Iris pigment epithelial cell (primary cell): ENCODE measurements around the gene DTNA.
"Not testable (repeated sequence)": the region's sequence is repeated elsewhere in the genome, so short reads cannot be mapped to it uniquely, and the experiment has no call there.

ENCODE experiments used
- DNase-seq: peaks from one replicate; pipeline ENCODE4 v3.0.0-alpha.2; 2011; ENCODE audit warnings: low read depth

DTNA gene

DNA sequence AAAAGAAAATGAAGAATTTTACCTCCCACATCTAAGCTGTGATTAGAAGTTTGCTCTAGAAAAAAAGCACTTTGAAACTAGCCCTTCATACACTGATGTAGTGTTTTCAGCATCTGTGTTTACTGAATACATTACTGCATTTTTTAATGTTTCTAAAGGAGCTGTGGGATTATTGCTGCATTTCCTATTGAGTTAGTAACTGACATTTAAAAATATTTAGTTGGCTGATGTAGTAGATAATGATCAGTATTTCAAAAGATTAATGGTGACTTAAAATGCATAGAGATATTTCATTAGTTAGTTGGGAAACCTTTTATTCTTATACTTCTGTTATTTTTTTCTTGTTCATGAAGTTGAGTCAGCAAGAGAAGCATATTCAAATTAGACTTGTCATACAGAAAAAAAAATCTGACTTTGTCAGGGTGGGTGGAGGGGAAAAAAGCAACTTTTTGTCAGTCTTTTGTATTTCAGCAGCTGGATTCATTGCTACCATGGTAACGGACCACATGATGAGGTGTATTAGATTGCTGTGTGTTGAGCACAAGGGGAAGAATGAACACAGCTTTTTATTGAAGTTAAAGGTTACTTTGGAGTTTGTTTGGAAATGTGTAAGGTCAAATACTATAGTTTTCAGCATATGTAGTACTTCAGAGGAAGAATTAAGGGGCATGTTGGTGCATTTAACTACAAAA is at the start of gene DTNA:
TSS of gene DTNA (plus strand) at position 549 of the 692 bp plus-strand sequence. CDS start 45,679 bp downstream, outside the sequence.
- DNase-seq, result peak; percentile 96

DNA sequence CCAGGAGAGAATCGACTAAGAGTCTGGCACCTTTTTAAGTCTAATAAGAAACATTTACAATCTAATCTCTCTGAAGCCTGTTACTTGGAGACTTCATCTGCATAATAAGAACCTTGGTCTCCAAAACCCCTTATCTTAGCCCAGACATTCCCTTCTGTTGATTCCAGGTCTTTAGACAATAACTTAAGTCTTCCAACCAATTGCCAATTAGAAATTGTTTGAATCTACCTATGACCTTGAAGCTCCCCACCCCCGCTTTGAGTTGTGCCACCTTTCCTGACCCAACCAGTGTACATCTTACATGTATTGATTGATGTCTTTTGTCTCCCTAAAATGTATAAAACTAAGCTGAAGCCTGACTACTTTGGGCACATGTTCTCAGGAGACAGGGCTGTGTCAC is 49.5 kb upstream of the DTNA start:
- DNase-seq, result no peak

DNA sequence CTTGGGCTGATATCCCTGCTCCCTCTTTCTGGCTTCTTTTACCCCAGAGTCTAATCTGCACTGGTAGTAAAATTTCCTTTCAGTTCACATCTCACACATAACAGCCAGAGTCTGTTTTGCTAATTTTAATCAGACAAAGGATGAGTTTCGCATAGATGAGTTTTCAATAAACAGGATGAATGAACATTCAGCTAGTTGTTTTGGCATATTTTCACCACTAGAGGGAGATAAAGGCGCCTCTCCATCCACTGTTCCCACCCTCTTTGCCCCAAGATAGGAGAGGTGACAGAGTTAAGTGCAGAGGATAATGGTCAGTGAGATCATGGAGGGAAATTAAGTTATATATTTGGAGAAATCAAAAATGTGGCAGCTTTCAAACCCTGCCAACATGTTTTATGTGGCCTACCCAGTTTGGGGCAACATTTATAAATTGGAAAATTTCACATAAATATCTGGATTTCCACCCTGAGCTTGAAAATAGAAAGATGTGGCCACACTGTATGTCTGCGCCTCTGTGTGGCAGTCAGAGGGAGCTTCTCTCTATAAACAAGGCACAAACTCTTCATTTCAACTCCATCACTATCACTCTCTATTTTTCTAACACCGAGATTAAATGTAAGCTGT is 48.5 kb upstream of the DTNA start:
- DNase-seq, result peak; percentile 36

DNA sequence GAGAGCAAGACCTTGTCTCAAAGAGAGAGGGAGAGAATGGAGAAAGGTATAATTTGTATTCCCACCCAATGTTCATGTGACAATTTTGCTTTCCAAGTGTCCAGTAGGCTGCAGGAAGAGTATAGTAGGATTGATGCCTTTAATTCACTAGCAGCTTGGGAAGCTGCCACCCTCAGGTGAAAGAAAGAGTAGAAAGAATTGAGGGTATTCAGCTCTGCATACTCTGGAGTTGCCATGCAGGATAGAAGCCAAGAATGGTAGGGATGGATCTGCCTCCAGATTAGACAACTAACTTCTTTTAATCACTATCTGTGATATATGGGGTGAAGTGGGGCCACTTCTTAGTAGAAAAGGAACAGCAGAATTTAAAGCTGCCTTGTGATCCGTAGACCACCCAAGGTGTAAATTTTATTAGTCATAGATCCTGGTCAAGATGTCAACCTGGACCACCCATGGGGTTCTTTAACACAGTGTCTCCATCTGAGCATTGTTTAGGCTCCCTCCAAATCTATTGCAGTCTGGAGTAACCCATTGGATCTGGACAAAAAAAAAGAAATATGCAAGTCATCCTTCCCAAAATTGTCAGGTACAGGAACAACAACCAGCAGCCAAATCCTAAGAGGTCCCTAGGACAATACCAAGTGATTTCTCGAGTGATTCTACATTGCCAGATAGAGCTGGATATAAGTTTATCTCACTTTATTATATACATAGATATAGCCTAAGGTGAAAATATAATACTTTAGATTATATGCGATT is 33.1 kb upstream of the DTNA start:
- no peak for DNase-seq

DNA sequence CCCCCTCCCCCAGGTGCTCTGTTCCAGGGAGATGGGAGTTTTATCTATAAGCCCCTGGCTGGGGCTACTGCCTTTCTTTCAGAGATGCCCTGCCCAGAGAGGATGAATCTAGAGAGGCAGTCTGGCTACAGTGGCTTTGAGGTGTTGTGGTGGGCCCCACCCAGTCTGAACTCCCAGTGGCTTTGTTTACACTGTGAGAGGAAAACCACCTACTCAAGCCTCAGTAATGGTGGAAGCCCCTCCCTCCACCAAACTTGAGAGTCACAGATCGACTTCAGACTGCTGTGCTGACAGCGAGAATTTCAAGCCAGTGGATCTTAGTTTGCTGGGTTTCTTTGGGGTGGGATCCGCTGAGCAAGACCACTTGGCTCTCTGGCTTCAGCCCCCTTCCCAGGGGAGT is 20.3 kb upstream of the DTNA start:
- not testable (repeated sequence) for DNase-seq

DNA sequence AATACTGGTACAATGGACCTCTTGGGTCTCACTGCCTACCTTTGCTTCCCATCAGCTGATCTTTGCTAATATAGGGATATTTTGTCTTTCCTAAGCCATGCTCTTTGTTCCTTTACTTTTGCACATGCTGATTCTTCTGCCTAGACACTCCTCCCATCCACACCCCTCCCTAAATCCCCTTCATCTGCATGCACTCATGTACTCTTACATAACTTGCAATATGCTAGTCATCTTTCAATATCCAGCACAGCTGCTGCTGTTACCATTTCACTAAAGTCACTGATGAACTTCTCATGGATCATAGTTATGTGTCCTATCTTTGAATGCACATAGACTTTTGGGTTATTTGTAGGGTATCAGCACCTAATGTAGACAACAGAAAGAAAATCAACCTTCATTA is 18.5 kb upstream of the DTNA start:
- no peak for DNase-seq

DNA sequence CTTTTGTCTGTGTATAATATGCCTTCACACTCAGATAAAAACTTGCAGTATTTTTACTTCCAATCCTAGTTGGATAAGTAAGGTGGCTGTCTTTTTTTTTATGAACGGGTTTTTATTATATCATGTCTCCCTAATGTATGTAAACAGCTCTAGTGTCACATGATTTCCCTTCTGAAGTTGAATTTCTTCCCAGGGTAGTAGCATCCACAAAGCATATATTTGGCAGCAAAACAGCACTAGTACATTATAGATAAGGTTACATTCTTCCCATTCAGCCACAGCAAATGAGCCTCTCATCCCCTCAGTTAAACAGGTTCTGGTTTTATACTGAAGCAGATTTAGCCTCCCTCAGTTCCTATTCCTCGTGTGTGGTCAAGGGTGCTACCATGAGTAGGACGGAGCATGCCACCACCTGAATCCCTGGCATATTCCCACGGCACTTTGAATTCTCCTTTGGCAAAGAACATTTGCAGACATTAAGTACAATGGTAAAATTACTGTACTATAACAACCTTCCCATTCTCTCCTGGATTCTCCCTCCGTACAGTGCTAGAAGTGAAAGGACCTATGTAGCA is 15.4 kb upstream of the DTNA start:
- DNase-seq, result peak; percentile 6

DNA sequence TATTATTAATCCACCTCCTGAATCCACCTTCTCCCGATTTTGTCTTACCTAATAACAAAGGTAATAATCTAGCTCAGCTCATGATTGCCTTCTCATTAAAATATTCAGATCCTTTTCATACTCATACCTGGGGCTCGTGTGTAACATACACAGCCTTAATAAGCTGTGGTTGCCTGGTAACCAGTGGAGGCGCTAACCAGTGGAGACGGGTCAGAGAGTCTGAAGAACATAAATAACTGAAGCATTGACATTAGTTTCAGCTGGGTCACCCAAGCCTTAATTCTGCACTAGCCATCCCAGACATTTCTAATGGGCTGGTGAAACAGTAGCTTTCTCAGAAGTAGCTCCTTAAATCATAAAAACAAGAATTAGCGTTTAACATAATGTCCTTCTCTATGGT is 14.8 kb upstream of the DTNA start:
- DNase-seq, result no peak

DNA sequence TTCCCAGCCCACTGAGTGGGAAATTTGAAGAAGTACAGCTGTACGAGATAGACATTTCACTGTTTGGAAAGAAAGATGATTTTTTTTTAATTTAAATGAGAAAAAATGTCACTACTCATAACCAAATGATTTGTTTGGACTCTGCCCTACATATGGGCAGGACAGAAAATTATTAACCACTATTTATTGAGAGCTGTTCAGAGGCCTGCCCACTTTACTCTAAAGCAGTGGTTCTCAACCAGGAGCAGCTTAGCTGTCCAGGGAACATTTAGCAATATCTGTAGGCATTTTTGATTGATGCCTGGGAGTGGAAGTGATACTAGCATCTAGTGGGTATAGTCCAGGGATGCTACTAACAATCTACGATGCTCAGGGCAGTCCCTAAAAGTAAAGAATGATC is 13.4 kb upstream of the DTNA start:
- DNase-seq, result no peak

DNA sequence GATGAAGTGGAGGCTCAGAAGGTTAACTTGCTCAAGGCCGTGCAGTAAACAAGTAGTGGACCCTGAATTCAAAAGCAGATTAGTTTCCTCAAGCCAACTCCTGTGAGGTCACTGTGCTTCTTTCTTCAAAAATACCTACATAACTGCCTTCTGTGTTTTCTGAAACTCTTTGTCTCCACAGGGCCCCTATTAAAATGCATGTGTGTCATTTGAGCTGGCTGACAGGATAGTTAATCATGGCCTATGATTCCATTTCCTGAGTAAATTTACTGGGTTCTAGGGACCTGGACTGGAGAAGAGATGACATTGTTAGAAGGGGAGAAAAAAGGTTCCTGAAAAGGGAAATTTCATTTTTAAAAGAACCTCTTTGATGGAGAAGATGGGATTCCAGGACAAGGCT is 12.9 kb upstream of the DTNA start:
- no peak for DNase-seq

DNA sequence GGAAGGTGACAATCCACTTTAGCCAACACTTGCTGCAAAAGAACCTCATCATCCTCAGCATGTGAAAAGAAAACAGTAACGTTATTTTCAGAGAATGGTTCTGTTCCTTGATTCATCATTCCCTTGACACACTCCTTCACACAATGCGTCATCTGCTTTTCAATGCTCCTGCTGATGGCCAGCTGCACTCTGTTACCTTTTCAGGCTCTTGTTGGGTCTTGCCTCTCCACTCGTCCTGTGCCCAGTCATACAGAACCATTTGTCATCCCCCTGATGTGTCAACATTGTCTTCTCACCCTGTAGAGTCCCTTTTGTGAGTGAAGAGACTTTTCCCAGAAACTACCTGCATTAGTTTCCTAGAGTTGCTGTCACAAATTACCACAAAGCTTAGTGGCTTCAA is 12.2 kb upstream of the DTNA start:
- no peak for DNase-seq

DNA sequence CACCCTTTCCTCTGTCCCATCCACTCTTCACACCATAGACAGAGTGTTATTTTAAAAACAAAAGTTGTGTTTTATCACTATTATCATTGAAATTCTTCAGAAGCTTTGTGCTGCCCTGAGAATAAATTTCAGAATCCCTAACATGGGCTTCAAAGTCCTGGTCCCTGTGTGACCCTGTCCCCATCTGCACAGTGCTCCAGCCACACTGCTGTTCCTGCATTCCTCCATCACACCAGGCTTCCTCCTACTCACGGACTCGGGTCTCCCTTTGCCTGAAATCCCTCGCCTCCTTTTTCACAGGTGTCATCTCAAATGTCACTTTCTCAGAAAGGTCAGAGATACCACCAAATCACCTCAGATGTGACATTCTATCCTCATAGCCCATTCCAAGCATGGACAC is 8.2 kb upstream of the DTNA start:
- no peak for DNase-seq

DNA sequence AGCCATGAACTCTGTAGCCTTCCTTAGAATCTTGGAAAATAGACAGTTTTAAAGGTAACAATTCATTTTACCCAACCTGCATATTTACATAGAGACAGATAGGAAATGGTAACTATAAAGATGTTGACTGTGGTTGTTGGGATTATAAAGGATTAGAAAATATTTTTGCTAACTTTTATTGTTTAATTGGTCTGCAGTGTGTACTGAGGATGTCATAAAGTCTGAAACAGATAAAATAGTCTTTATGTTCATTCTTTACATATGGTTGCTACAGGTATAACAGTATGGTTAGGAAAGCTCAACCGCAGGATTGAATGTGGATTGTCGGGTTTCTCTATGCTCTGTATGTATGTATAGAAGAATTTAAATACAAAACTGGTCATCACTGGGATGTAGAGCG is 7.3 kb upstream of the DTNA start:
- DNase-seq, result no peak

DNA sequence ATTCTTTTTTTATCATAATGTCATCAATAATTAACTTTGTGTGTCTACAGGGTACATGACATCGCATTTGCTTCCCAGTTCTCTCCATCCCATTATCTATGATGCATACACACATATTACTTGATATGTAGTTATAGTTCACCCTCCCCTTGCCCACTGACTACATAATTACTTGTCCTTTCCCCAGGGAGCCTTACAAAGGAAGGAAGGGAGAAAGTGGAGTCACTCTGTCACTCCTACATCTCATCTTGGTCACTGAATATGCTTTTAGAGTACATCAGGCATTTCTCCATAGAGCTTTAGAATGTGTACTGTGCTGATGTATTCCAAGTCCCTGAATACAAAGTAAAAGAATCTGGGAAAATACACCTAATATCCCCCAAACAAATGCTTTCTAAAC is 6.0 kb upstream of the DTNA start:
- DNase-seq, result no peak

DNA sequence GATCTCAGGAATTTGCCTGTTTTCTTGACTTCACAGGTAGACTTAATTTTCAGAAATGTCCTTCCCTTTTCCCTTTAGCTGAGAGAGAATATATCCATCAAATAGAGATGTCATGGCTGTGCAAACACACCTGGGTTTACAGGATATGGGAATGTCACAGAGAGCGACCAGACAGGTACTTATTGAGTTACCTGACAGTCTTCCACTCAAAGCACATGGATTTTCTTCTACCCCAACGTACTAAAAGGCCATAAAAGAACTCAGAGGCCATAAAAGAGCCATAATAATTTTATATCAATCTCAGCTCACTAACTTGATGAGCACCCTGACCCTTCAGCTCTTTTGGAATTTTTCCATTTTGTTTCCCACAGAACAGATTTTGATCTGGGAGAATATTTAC is 5.3 kb upstream of the DTNA start:
- DNase-seq, result no peak

DNA sequence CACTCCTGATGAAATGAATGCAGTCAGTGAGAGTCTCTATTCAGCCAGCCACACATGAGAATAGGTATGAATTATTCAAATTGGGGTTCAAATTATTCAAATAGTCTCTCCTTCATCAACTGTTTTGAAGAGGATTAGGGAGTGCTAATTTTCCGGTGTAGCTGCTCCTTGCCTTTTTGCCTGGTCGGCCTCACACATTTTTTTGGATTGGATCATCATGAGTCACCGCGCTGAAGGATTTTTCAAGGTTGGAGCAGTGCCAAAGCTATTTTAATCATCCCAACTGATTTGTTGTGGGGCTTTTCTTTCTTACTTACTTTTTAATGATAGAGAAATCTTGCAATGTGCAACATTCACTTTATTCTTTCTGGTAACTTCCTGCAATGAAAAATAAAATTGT is 2.4 kb upstream of the DTNA start:
- DNase-seq, result peak; percentile 91

DNA sequence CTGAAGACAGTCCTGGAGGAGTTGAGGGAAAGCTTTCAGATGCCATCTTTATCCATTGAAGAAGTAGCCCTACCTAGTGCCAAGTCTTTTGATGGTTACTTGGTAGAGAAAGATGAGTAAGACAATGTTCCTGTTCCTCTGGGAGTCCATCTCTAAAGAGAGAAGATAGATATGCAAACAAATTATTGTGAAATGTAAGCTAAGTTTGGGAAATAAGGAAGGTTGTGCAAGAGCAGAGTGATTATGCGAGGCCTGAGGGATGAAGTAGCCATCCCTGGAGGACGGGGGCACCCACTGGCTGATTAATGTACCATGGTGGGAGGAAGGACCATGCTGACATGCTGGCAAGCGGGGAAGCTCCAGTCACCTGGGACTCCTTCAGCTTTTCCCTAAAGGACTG is 994 bp upstream of the DTNA start:
- peak; percentile 90 for DNase-seq

DNA sequence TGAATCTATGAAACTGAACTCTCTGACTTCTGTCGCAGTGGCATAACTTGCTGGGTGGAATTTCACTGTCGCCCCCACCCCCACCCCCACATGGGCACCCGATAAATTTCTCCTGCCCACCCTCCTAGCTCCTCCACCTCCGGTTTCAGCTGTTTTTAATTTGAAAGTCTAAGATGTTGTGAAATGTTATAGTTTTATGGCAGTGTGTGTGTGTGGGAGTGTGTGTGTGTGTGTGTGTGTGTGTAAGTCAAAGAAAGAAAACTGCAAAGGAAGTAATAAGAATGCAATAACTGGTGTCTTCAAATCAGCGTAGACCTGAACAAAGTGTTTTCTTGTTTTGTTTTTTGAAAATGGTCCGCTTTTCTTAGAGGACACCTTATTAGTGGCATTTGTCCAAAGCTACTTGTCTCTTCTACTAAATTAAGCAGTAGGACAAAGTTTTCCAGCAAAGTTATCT is 388 bp downstream of the DTNA start:
- DNase-seq, result peak; percentile 55

DNA sequence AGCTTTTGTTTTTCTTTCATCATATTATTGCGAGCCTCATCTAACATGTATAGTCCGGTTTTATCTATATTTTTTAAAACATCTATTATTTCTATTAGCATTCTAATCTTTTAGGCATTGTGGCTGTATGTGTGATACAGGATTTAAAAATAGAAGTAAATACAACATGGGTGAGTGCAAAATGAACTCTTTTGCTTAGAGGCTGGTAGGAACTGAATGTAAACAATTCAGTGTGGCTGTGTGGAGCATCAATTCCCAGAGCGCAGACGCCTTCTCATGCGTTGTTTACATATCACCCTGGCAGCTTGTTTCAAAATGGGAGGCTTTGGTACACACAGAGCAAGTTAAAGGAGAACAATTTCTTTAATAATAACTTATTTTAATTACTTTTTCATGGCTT is 836 bp downstream of the DTNA start:
- peak; percentile 85 for DNase-seq

DNA sequence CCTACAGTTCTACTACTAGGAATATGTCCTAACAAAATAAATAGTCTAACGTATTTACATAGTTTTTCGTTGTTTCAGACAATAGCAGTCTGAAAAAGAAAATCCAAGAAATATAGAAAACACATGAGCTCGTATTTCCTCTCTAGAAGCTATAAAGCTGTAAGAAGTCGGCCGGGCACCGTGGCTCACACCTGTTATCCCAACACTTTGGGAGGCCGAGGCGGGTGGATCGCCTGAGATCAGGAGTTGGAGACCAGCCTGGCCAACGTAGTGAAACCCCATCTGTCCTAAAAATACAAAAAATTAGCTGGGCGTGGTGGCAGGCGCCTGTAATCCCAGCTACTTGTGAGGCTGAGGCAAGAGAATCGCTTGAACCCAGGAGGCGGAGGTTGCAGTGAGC is 6.0 kb downstream of the DTNA start:
- DNase-seq, result not testable (repeated sequence)

DNA sequence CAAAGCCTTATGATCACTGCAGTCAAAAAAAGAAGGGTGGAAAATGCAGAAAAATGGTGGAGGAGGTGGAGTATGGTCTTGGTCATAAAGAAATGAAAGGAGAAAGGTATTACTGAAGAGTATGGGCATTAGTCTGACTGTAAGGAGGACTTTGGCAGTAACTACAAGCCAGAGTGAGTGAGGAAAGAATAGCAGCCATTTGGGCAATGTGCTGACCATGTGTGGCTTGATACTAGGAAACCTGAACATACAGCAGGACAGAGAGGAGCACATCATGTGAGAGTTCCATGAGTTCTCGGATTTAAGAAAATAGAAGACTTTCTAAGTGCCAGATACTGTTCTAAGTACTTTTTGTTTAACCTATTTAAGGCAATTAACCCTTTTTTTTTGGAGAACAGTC is 8.5 kb downstream of the DTNA start:
- DNase-seq, result no peak

DNA sequence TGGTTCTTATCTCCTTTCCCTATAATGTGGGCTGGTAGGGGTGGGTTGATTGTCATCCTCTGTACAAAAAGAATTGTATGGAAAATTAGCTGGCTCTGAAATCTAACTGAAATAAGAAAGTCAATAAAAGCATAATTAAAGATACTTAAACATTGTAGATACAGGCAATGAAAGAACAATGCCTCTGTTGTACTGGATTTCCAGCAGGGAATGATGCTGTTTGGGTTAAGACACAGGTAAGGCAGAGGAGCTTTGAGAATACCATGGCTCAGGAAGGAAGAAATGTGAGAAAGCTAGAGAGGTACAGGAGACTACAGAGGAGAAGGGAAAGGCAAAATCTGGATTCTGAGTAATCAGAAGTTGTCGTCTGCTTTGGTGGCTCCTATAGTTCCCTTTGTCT is 10.1 kb downstream of the DTNA start:
- DNase-seq, result no peak

DNA sequence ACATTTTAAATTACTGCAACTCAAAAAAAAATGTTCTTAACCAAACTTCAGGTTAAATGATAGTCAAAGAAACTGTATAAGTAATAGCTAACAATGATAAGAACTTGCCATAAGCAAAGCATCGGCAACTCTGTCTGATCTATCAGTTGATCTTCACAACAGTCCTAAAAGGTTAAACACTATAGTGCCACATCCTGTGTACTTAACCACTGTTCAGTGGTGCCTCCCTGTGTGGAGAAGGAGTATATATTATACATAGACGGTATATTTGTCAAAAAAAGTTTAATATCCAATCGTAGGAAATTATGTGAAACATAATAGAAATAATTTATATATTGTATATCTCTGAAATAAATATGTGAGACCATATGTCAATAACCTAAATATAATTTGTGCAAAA is 13.0 kb downstream of the DTNA start:
- no peak for DNase-seq
